ENCODE measurements around the gene ZNF829.

ZNF829 gene

GRCh38 chr19:36915992-36916830 lies at the start of gene ZNF829, which contains the start of gene ZNF568:
Gene ZNF829, minus strand, starts transcription at chr19:36916291. Its CDS starts 1,124 bp downstream, at chr19:36915167.
Gene ZNF568, plus strand, starts transcription at chr19:36916332. Its CDS starts 6,439 bp downstream, at chr19:36922771.
- DNase-seq: peak; percentile 79 to 88

- DNase-seq: no peak
Observed at GRCh38 chr19:36963280-36963679, 47.2 kb upstream of the ZNF829 start.

GRCh38 chr19:36962346-36962745 lies 46.3 kb upstream of the ZNF829 start:
- no peak for DNase-seq

GRCh38 chr19:36950335-36951119 lies 34.4 kb upstream of the ZNF829 start:
- no peak for DNase-seq

GRCh38 chr19:36939153-36939552 lies 23.1 kb upstream of the ZNF829 start:
- DNase-seq: no peak

- DNase-seq: no peak
Observed at GRCh38 chr19:36931684-36932083, 15.6 kb upstream of the ZNF829 start.

- no peak for DNase-seq
Observed at GRCh38 chr19:36918090-36918489, 2.0 kb upstream of the ZNF829 start.

GRCh38 chr19:36916991-36917390 lies 900 bp upstream of the ZNF829 start:
- no peak for DNase-seq

GRCh38 chr19:36898422-36898821 lies 17.7 kb downstream of the ZNF829 start:
- no peak for DNase-seq

- no peak for DNase-seq
Observed at GRCh38 chr19:36894849-36895383, 21.2 kb downstream of the ZNF829 start.

- DNase-seq: no peak
Observed at GRCh38 chr19:36891768-36892357, 24.2 kb downstream of the ZNF829 start.

GRCh38 chr19:36876993-36877938 lies 38.8 kb downstream of the ZNF829 start:
- no peak for DNase-seq

GRCh38 chr19:36851898-36852297 lies 64.2 kb downstream of the ZNF829 start:
- no peak for DNase-seq

GRCh38 chr19:36850559-36851442 lies 65.3 kb downstream of the ZNF829 start, which contains the start of gene ZNF345:
Gene ZNF345, plus strand, starts transcription at chr19:36850876. Its CDS starts 25,955 bp downstream, at chr19:36876831.
- DNase-seq: peak; percentile 61 to 87

- peak; percentile 80 to 91 for DNase-seq
Observed at GRCh38 chr19:36849701-36850558, 66.2 kb downstream of the ZNF829 start.

- DNase-seq: peak in 1 of 2 experiments; percentile 1
Observed at GRCh38 chr19:36847968-36848367, 68.1 kb downstream of the ZNF829 start.

- DNase-seq: no peak
Observed at GRCh38 chr19:36838784-36839324, 77.2 kb downstream of the ZNF829 start.

Data from stimulated activated CD4-positive, alpha-beta T cell treated with anti-CD3 and anti-CD28 coated beads, Interleukin-4, amount 100 ng/mL, for 4 hours (primary cell).